ENCODE results near the gene RBM17. TPM values are rescaled to one million over a fixed set of nuclear protein-coding genes. Genes with fewer than 3 reads are reported as not detected.

The RBM17 gene
- total and polyA plus RNA-seq, 10 of the 15 experiments (the other 5 are each of a cell fraction or from before 2014, with no cell fraction given) = 28.4 to 181 (median 83.9) TPM

DNA sequence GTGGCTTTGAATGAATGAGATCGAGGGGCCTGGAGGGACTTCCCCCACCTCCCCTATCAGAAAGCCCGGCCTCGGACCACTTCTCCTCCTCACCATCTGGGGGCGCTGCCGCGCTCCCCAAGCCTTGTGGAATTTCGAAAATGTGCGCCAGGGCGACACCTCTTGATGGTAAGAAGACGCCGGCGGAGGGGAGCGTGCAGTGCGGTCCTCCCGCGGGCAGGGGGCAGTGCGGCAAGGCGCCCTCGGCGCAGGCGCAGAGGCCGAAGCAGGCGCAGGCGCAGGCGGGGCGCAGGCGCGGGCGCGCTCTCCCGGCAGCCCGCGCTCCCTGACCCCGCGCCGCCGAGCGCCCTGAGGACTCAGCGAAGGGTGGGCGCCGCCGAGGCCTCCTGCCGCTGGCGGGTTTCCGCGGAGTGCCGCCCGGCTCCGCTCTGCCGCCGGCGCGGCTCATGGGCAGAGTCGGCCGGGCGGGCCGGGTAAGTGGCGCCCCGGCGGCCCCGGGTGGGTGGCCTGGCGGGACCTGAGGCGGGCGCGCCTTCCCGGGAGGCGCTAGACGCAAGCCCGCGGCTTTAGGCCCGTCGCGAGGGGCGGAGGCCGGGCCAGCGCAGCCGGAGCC, at the start of gene RBM17 (continued):
- TF ChIP-seq ZNF207 (IDR thresholded peaks at IDR 0.05; ENCODE audit: borderline replicate concordance) (peak; percentile 96), BMI1 (IDR thresholded peaks at IDR 0.05; ENCODE audit: borderline replicate concordance) (no peak), MEF2B (IDR thresholded peaks at IDR 0.05; ENCODE audit: partially characterized antibody, poor library complexity, severe bottlenecking) (peak; percentile 29), CEBPZ (IDR thresholded peaks at IDR 0.05; ENCODE audit: low read depth, low read length) (no peak), JUNB (IDR thresholded peaks at IDR 0.05) (no peak), SP1 (IDR thresholded peaks at IDR 0.05; ENCODE audit: low read depth, low read length) (peak; percentile 56), ZNF687 (IDR thresholded peaks at IDR 0.05) (peak; percentile 89), NFYA (IDR thresholded peaks at IDR 0.05; ENCODE audit: borderline replicate concordance, low read depth, low read length) (no peak), RAD51 (IDR thresholded peaks at IDR 0.05) (0 out of 2 replicates have a peak, but pooled peaks have one; percentile 9), E4F1 (IDR thresholded peaks at IDR 0.05; ENCODE audit: borderline replicate concordance, partially characterized antibody) (no peak), HCFC1 (IDR thresholded peaks at IDR 0.05; ENCODE audit: low read length) (peak; percentile 62; the same call in 1 of the 2 replicates), ZNF622 (IDR thresholded peaks at IDR 0.05) (no peak), IRF4 (IDR thresholded peaks at IDR 0.05; ENCODE audit: low read depth, low read length) (peak; percentile 13; the same call in 1 of the 2 replicates), SUZ12 (IDR thresholded peaks at IDR 0.05; ENCODE audit: unreplicated experiment) (peak; percentile 84), CREB1 (IDR thresholded peaks at IDR 0.05; ENCODE audit: low read depth) (peak; percentile 69), SMARCA5 (IDR thresholded peaks at IDR 0.05) (peak; percentile 100)
- TF ChIP-seq, protein P1, sequence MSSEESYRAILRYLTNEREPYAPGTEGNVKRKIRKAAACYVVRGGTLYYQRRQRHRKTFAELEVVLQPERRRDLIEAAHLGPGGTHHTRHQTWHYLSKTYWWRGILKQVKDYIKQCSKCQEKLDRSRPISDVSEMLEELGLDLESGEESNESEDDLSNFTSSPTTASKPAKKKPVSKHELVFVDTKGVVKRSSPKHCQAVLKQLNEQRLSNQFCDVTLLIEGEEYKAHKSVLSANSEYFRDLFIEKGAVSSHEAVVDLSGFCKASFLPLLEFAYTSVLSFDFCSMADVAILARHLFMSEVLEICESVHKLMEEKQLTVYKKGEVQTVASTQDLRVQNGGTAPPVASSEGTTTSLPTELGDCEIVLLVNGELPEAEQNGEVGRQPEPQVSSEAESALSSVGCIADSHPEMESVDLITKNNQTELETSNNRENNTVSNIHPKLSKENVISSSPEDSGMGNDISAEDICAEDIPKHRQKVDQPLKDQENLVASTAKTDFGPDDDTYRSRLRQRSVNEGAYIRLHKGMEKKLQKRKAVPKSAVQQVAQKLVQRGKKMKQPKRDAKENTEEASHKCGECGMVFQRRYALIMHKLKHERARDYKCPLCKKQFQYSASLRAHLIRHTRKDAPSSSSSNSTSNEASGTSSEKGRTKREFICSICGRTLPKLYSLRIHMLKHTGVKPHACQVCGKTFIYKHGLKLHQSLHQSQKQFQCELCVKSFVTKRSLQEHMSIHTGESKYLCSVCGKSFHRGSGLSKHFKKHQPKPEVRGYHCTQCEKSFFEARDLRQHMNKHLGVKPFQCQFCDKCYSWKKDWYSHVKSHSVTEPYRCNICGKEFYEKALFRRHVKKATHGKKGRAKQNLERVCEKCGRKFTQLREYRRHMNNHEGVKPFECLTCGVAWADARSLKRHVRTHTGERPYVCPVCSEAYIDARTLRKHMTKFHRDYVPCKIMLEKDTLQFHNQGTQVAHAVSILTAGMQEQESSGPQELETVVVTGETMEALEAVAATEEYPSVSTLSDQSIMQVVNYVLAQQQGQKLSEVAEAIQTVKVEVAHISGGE (CRISPR knock-in tag; IDR thresholded peaks at IDR 0.05) = no peak
